OCI-LY7 (cell line): ENCODE results near the gene BRD2. TPM values are rescaled to one million over a fixed set of nuclear protein-coding genes. Genes with fewer than 3 reads are reported as not detected.

ENCODE experiments used
- BruUV-seq: library from RNA; stranded (reverse); fragments of 400-500 nt; replicated peaks from 2 replicates; lab custom pipeline; 2021; lab: Mats Ljungman, UMichigan
- CTCF ChIA-PET: fragments of 300-600 bp; sonication (Branson Sonifier 250); formaldehyde crosslinking; loops from one replicate; lab custom pipeline; 2022; ENCODE audit warnings: antibody characterized with exemption; ENCODE audit not compliant: unreplicated experiment; lab: Charles Lee
- POLR2A ChIA-PET: fragments of 300-600 bp; sonication (Branson Sonifier 250); formaldehyde crosslinking; loops from one replicate; lab custom pipeline; 2022; ENCODE audit warnings: antibody characterized with exemption; lab: Charles Lee
- DNase-seq: peaks from one replicate; pipeline ENCODE4 v3.0.0-alpha.2; 2015; ENCODE audit warnings: low spot score
- H2AFZ ChIP-seq: fragments of 200-600 bp; sonication (generic), shearing (Covaris generic); 2 replicates; pipeline ENCODE4 v1.6.1; 2014; ENCODE audit warnings: mild to moderate bottlenecking, antibody characterized with exemption, low read length, moderate library complexity
- H3K27ac ChIP-seq: fragments of 200-600 bp; sonication (generic); 2 replicates; pipeline ENCODE4 v1.5.1; 2014; ENCODE audit warnings: mixed run types, low read depth, mild to moderate bottlenecking, moderate library complexity, low read length, inconsistent platforms; ENCODE audit not compliant: poor library complexity, severe bottlenecking
- H3K36me3 ChIP-seq: fragments of 200-600 bp; sonication (generic); 2 replicates; pipeline ENCODE4 v1.6.1; 2014; ENCODE audit warnings: mild to moderate bottlenecking, antibody characterized with exemption, low read length, moderate library complexity, mixed read lengths; ENCODE audit not compliant: insufficient read depth
- H3K4me1 ChIP-seq: fragments of 200-600 bp; sonication (generic); 2 replicates; pipeline ENCODE4 v1.5.1; 2014; ENCODE audit warnings: mild to moderate bottlenecking, low read length; ENCODE audit not compliant: insufficient read depth, poor library complexity, severe bottlenecking
- H3K4me2 ChIP-seq: fragments of 200-600 bp; sonication (generic); 2 replicates; pipeline ENCODE4 v1.6.1; 2014; ENCODE audit warnings: mild to moderate bottlenecking, low read length
- H3K4me3 ChIP-seq: fragments of 200-600 bp; sonication (generic); 2 replicates; pipeline ENCODE4 v1.5.1; 2014; ENCODE audit warnings: mild to moderate bottlenecking, low read depth, low read length; ENCODE audit not compliant: poor library complexity, severe bottlenecking
- H3K79me2 ChIP-seq: fragments of 200-600 bp; sonication (generic); 2 replicates; pipeline ENCODE4 v1.6.1; 2016; ENCODE audit warnings: low read depth, mild to moderate bottlenecking, low read length, moderate library complexity, mixed read lengths; ENCODE audit not compliant: insufficient read depth
- H3K9me2 ChIP-seq: fragments of 200-600 bp; sonication (generic); 2 replicates; pipeline ENCODE4 v1.6.1; 2016; ENCODE audit warnings: mild to moderate bottlenecking, low read length, mixed read lengths; ENCODE audit not compliant: insufficient read depth
- H3K9me3 ChIP-seq: fragments of 200-600 bp; sonication (generic); 2 replicates; pipeline ENCODE4 v1.6.1; 2014; ENCODE audit warnings: mild to moderate bottlenecking, mixed run types, low read length, mixed read lengths
- H4K20me1 ChIP-seq: fragments of 200-600 bp; sonication (generic); 2 replicates; pipeline ENCODE4 v1.6.1; 2014; ENCODE audit warnings: mild to moderate bottlenecking, antibody characterized with exemption, low read length, moderate library complexity, mixed read lengths; ENCODE audit not compliant: insufficient read depth
- EZH2phosphoT487 ChIP-seq: fragments of 200-600 bp; sonication (generic); IDR thresholded peaks from 2 replicates; pipeline ENCODE4 v1.6.1; 2018; ENCODE audit warnings: low read depth, borderline replicate concordance, mild to moderate bottlenecking, mixed run types, antibody characterized with exemption, low read length, moderate library complexity, mixed read lengths
- intact Hi-C: fragments of 100-400 bp; cut with micrococcal nuclease; formaldehyde crosslinking; loops from one replicate; pipeline ENCODE4 v1.10.0; 2022; ENCODE audit not compliant: unreplicated experiment
- total RNA-seq, 2 experiments: library from RNA; depleted of rRNA in 1 of 2; stranded (reverse); fragments of >200 nt in 1 of 2; shearing (Covaris generic) in 1 of 2; gene quantifications; 2 replicates each; pipeline ENCODE4 v1.2.3, GENCODE V29; 2014 to 2022
- TF ChIP-seq, protein P1 (sequence below): fragments of 200-600 bp; sonication (generic); conservative IDR thresholded peaks from 2 replicates; pipeline ENCODE4 v1.5.1; 2014; ENCODE audit warnings: mild to moderate bottlenecking, antibody characterized with exemption, low read length, moderate library complexity, mixed read lengths

BRD2 gene
- total RNA-seq, 2 experiments from 2014 or later: 236 to 326 TPM

DNA sequence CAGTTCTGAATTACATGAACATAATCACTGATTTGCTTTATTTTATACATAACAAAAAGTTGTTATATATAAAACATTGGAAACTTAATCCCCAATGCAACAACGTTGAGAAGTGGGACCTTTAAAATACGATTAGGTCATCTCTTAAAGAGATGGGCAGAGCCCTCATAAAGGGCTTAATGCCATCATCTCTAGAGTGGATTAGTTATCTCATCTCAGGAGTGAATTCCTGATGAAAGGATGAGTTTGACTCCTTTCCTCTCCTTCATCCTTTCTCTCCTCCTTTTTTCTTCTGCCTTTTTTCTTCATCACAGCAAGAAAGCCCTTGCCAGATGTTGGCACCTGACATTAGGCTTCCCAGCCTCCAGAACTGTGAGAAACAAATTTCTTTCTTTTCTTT is 27.1 kb downstream of the BRD2 start:
- no TSS peak for BruUV-seq
- no peak overlapping the region for H2AFZ ChIP-seq
- no peak overlapping the region for H3K4me3 ChIP-seq
- DNase-seq: no peak
- ChIA-PET POLR2A (interaction anchor here (0.6 to 0.7 kb wide), 3 partner anchors 11 to 234 kb away, joined by 3 read pairs; no protein-coding TSS in a partner anchor), CTCF (no interaction called here)
- TF ChIP-seq, protein P1, sequence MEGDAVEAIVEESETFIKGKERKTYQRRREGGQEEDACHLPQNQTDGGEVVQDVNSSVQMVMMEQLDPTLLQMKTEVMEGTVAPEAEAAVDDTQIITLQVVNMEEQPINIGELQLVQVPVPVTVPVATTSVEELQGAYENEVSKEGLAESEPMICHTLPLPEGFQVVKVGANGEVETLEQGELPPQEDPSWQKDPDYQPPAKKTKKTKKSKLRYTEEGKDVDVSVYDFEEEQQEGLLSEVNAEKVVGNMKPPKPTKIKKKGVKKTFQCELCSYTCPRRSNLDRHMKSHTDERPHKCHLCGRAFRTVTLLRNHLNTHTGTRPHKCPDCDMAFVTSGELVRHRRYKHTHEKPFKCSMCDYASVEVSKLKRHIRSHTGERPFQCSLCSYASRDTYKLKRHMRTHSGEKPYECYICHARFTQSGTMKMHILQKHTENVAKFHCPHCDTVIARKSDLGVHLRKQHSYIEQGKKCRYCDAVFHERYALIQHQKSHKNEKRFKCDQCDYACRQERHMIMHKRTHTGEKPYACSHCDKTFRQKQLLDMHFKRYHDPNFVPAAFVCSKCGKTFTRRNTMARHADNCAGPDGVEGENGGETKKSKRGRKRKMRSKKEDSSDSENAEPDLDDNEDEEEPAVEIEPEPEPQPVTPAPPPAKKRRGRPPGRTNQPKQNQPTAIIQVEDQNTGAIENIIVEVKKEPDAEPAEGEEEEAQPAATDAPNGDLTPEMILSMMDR: no peak
- no peak for TF ChIP-seq EZH2phosphoT487
- H3K9me3 ChIP-seq: no peaks in the 10 kb centered on the region
- no peaks in the 10 kb centered on the region for H3K36me3 ChIP-seq
- no peak overlapping the region for H3K4me2 ChIP-seq
- H3K9me2 ChIP-seq: no peaks in the 10 kb centered on the region
- peaks cover 4% of the 10 kb centered on the region for H3K4me1 ChIP-seq
- no peaks in the 10 kb centered on the region for H4K20me1 ChIP-seq
- intact Hi-C loops: no loop called here
- no peak overlapping the region for H3K27ac ChIP-seq
- H3K79me2 ChIP-seq: no peaks in the 10 kb centered on the region

DNA sequence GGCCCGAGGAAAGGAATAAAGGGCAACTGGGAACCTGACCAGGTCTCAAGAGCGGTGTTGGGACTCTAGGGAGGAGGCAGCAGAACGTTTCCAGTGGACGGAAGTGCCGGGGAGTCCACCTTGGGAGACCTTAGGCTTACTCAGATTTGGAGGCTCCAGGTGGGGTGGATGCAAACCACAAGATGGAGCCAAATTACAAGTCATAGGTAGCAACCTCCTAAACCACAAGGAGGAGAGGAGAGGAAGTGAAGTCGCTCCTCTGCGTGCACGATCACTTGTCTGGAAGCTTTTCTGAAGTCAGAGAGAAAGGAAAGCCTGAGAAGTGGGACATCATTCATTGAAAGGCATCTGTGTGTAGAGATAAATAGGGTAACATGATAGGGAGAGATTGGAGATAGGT is 31.7 kb downstream of the BRD2 start:
- Histone ChIP-seq H3K4me3 (no peak overlapping the region), H3K4me1 (peaks cover 7% of the 10 kb centered on the region), H3K9me2 (no peaks in the 10 kb centered on the region), H2AFZ (peak overlapping the region; percentile 25; the same call in 1 of the 2 replicates), H4K20me1 (no peaks in the 10 kb centered on the region), H3K79me2 (no peaks in the 10 kb centered on the region), H3K27ac (no peak overlapping the region), H3K4me2 (peak overlapping the region; percentile 27; the same call in 1 of the 2 replicates), H3K9me3 (no peaks in the 10 kb centered on the region), H3K36me3 (no peaks in the 10 kb centered on the region)
- BruUV-seq: no TSS peak
- CTCF ChIA-PET: no interaction called here
- intact Hi-C loops: loop anchor here (1.0 kb wide), 1 partner anchor 148 kb away; no protein-coding TSS in a partner anchor
- DNase-seq: peak; percentile 77
- no peak for TF ChIP-seq EZH2phosphoT487
- TF ChIP-seq, protein P1: peak; percentile 85
- POLR2A ChIA-PET: interaction anchor here (0.5 to 1.2 kb wide), 3 partner anchors 11 to 60 kb away, joined by 3 to 6 read pairs (median 4); no protein-coding TSS in a partner anchor

DNA sequence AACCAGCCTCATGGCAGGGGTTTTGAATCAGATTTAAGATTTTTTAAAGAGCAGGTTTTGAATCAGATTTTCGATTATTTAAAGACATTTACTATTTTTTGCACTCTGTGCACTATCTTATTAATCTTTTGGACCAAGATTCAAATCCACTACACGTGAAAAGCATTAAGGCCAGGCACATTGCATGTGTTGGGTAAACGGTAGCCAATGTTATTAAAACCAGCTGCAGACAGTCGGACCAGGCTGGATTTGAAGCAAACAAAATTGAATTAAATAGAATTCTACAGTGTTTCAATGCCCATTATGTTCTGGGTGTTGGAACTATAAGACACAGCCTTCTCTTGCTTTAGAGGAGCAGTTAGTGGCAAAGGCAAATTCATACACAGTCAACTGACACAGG is 33.3 kb downstream of the BRD2 start:
- no TSS peak for BruUV-seq
- H3K36me3 ChIP-seq: peaks cover 11% of the 10 kb centered on the region
- intact Hi-C loops: no loop called here
- H3K27ac ChIP-seq: no peak overlapping the region
- no peaks in the 10 kb centered on the region for H3K9me2 ChIP-seq
- H2AFZ ChIP-seq: no peak overlapping the region
- no peaks in the 10 kb centered on the region for H4K20me1 ChIP-seq
- POLR2A ChIA-PET: no interaction called here
- DNase-seq: no peak
- no peaks in the 10 kb centered on the region for H3K79me2 ChIP-seq
- no peaks in the 10 kb centered on the region for H3K9me3 ChIP-seq
- no peak overlapping the region for H3K4me2 ChIP-seq
- CTCF ChIA-PET: no interaction called here
- no peak overlapping the region for H3K4me3 ChIP-seq
- no peak for TF ChIP-seq EZH2phosphoT487
- TF ChIP-seq, protein P1: no peak
- peaks cover 7% of the 10 kb centered on the region for H3K4me1 ChIP-seq
